Neutrophil (primary cell): ENCODE results near the gene ADAMTS2.
"Not testable (repeated sequence)": the region's sequence is repeated elsewhere in the genome, so short reads cannot be mapped to it uniquely, and the experiment has no call there.

Experiments
- H3K27ac ChIP-seq: fragments of 200-600 bp; sonication (generic); 2 replicates; pipeline ENCODE4 v1.5.1; 2016; ENCODE audit warnings: mild to moderate bottlenecking, moderate library complexity
- H3K27me3 ChIP-seq: fragments of 200-600 bp; sonication (generic); 2 replicates; pipeline ENCODE4 v1.6.0; 2016; ENCODE audit warnings: mild to moderate bottlenecking
- H3K36me3 ChIP-seq: fragments of 200-600 bp; sonication (generic); 2 replicates; pipeline ENCODE4 v1.5.1; 2017
- H3K4me1 ChIP-seq, 2 experiments: fragments of 200-600 bp in 1 of 2; sonication (generic) in 1 of 2; 1 replicate in 1 of 2; 2 replicates in 1 of 2; pipeline versions ENCODE4 v1.5.1 to v1.6.1; 2013 to 2016; ENCODE audit warnings: low read depth in 1 of 2, low read length in 1 of 2, mild to moderate bottlenecking in 1 of 2, moderate library complexity in 1 of 2; ENCODE audit not compliant: control insufficient read depth in 1 of 2, insufficient read depth in 1 of 2
- H3K4me3 ChIP-seq, 2 experiments: fragments of 200-600 bp in 1 of 2; sonication (generic) in 1 of 2; 1 replicate in 1 of 2; 2 replicates in 1 of 2; pipeline ENCODE4 v1.5.1; 2013 to 2016; ENCODE audit warnings: low read depth in 1 of 2, low read length in 1 of 2, mild to moderate bottlenecking in 1 of 2, moderate library complexity in 1 of 2
- H3K9me3 ChIP-seq: fragments of 200-600 bp; sonication (generic); 2 replicates; pipeline ENCODE4 v1.5.1; 2016
- CTCF ChIP-seq: fragments of 200-600 bp; sonication (generic); IDR thresholded peaks from 2 replicates; pipeline ENCODE4 v1.5.1; 2016; ENCODE audit warnings: antibody characterized with exemption

ADAMTS2 gene

GRCh38 chr5:179218943-179219330, 126.3 kb downstream of the ADAMTS2 start:
- Histone ChIP-seq H3K27ac (no peak overlapping the region), H3K9me3 (no peaks in the 10 kb centered on the region), H3K27me3 (no peaks in the 10 kb centered on the region), H3K36me3 (no peaks in the 10 kb centered on the region), H3K4me1 (no peaks in the 10 kb centered on the region), H3K4me3 (no peak overlapping the region)
- no peak for TF ChIP-seq CTCF

GRCh38 chr5:179217956-179218942, 127.0 kb downstream of the ADAMTS2 start:
- Histone ChIP-seq H3K4me3 (no peak overlapping the region), H3K9me3 (no peaks in the 10 kb centered on the region), H3K27me3 (no peaks in the 10 kb centered on the region), H3K36me3 (no peaks in the 10 kb centered on the region), H3K4me1 (no peaks in the 10 kb centered on the region), H3K27ac (no peak overlapping the region)
- no peak for TF ChIP-seq CTCF

- no peak for TF ChIP-seq CTCF
- H3K36me3 ChIP-seq, result no peaks in the 10 kb centered on the region
- H3K4me3 ChIP-seq, result no peak overlapping the region
- H3K27ac ChIP-seq, result no peak overlapping the region
- no peaks in the 10 kb centered on the region for H3K9me3 ChIP-seq
- H3K4me1 ChIP-seq, result no peaks in the 10 kb centered on the region
- H3K27me3 ChIP-seq, result no peaks in the 10 kb centered on the region
Measured at GRCh38 chr5:179217356-179217755, 127.9 kb downstream of the ADAMTS2 start.

GRCh38 chr5:179216381-179216780, 128.9 kb downstream of the ADAMTS2 start:
- H3K27ac ChIP-seq, H3K9me3 ChIP-seq, H3K36me3 ChIP-seq, H3K27me3 ChIP-seq, H3K4me3 ChIP-seq, H3K4me1 ChIP-seq: not testable (repeated sequence)

- Histone ChIP-seq H3K9me3 (no peaks in the 10 kb centered on the region), H3K27ac (no peak overlapping the region), H3K4me1 (no peaks in the 10 kb centered on the region), H3K27me3 (no peaks in the 10 kb centered on the region), H3K36me3 (no peaks in the 10 kb centered on the region), H3K4me3 (no peak overlapping the region)
- TF ChIP-seq CTCF, result no peak
Measured at GRCh38 chr5:179215576-179215975, 129.7 kb downstream of the ADAMTS2 start.

GRCh38 chr5:179214678-179215077, 130.6 kb downstream of the ADAMTS2 start:
- Histone ChIP-seq H3K9me3 (no peaks in the 10 kb centered on the region), H3K4me1 (no peaks in the 10 kb centered on the region), H3K27ac (no peak overlapping the region), H3K27me3 (no peaks in the 10 kb centered on the region), H3K4me3 (no peak overlapping the region), H3K36me3 (no peaks in the 10 kb centered on the region)
- no peak for TF ChIP-seq CTCF
